ENCODE results near the gene TMEM201. TPM values are rescaled to one million over a fixed set of nuclear protein-coding genes. Genes with fewer than 3 reads are reported as not detected.

The TMEM201 gene
- total RNA-seq, 3 donors from 2014 or later (not counting 1 experiment from before 2014, with no cell fraction given): 7.3 to 10.2 (median 8.8) TPM

DNA sequence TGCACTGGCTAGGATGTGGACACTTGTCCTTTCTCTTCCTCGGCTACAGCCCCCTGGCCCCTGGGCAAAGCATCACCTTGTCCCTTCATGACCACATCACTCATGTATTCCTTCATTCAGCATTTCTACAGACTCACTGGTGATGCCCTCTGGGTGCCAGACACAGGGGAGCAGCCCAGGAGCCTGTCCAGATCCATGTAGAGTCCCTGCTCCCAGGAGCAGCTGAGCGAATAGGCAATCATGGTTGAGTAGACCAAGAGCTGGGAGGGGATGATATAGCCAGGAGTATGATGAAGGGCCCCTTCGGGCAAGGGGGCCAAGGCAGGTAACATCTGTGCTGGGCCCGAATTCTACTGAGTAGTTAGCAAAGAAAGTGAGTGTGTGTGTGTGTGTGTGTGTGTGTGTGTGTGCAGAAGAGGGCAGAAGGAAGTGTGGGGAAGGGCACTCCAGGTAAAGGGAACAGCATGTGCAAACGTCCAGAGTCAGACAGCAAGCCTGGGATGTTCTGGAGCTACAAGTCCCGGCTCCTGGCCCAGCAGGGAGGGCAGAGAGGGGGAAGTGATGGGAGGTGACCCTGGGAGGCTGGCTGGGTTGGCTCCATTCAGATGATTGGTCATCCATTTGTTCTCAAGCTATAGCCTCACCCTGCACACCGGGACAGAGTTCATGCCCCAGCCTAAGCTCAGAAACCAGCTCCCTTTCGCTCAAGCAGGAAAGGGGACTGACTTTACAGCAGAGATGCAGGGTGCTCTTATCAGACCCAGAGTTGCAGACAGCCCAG lies 41.8 kb downstream of the TMEM201 start:
- Histone ChIP-seq H3K9me3 (ENCODE audit: control insufficient read depth, insufficient read depth, low read length) (no peaks in the 10 kb centered on the region), H3K36me3 (ENCODE audit: control insufficient read depth, insufficient read depth, low read length) (peaks cover 3% of the 10 kb centered on the region), H3K27me3 (ENCODE audit: control insufficient read depth, insufficient read depth, low read length) (no peaks in the 10 kb centered on the region), H3K4me3 (ENCODE audit: low read length) (peak overlapping the region; percentile 70), H3K27ac (ENCODE audit: low read length) (peak overlapping the region; percentile 85), H3K4me1 (ENCODE audit: control insufficient read depth, insufficient read depth, low read length) (peaks cover 65% of the 10 kb centered on the region)
- Mint-ChIP-seq H3K36me3 (no peaks in the 10 kb centered on the region), H3K4me1 (peaks cover 61 to 64% of the 10 kb centered on the region in 2 donors), H3K9me3 (no peaks in the 10 kb centered on the region), H3K27ac (peak overlapping the region; percentile 87 to 99), H3K4me3 (peak overlapping the region; percentile 91), H3K27me3 (ENCODE audit: low read depth in 2 of 2) (no peaks in the 10 kb centered on the region)
- ATAC-seq: no peak
- DNase-seq: peak; percentile 28 to 61
- intact Hi-C loops (cut with micrococcal nuclease): no loop called here
- WGBS (ENCODE audit: insufficient coverage): 10% methylated on average over 8 of the region's 8 CpGs
- TF ChIP-seq CTCF (IDR thresholded peaks at IDR 0.05): no peak

GRCh38 chr1:9631613-9632012 lies 42.9 kb downstream of the TMEM201 start:
- H3K36me3 Mint-ChIP-seq: no peaks in the 10 kb centered on the region
- intact Hi-C loops (cut with micrococcal nuclease): no loop called here
- H3K27ac ChIP-seq (ENCODE audit: low read length): peak overlapping the region; percentile 18
- peaks cover 56% of the 10 kb centered on the region for H3K4me1 ChIP-seq (ENCODE audit: control insufficient read depth, insufficient read depth, low read length)
- no peaks in the 10 kb centered on the region for H3K27me3 Mint-ChIP-seq (ENCODE audit: low read depth in 2 of 2)
- H3K4me3 ChIP-seq (ENCODE audit: low read length): no peak overlapping the region
- ATAC-seq (no peak), DNase-seq (no peak)
- peaks cover 4% of the 10 kb centered on the region for H3K36me3 ChIP-seq (ENCODE audit: control insufficient read depth, insufficient read depth, low read length)
- H3K4me3 Mint-ChIP-seq: peak overlapping the region; percentile 75
- no peaks in the 10 kb centered on the region for H3K9me3 ChIP-seq (ENCODE audit: control insufficient read depth, insufficient read depth, low read length)
- no peak for TF ChIP-seq CTCF (IDR thresholded peaks at IDR 0.05)
- H3K27ac Mint-ChIP-seq: peak overlapping the region; percentile 87 to 99
- H3K27me3 ChIP-seq (ENCODE audit: control insufficient read depth, insufficient read depth, low read length): no peaks in the 10 kb centered on the region
- H3K4me1 Mint-ChIP-seq: peaks cover 56 to 60% of the 10 kb centered on the region in 2 donors
- no peaks in the 10 kb centered on the region for H3K9me3 Mint-ChIP-seq
- WGBS (ENCODE audit: insufficient coverage): 83% methylated on average over 3 of the region's 3 CpGs

- Mint-ChIP-seq H3K4me3 (no peak overlapping the region), H3K27me3 (ENCODE audit: low read depth in 2 of 2) (no peaks in the 10 kb centered on the region), H3K9me3 (no peaks in the 10 kb centered on the region), H3K36me3 (no peaks in the 10 kb centered on the region), H3K27ac (peak overlapping the region in 1 of 2 donors; percentile 45), H3K4me1 (peaks cover 42 to 45% of the 10 kb centered on the region in 2 donors)
- DNase-seq: no peak
- ATAC-seq: no peak
- Histone ChIP-seq H3K9me3 (ENCODE audit: control insufficient read depth, insufficient read depth, low read length) (no peaks in the 10 kb centered on the region), H3K36me3 (ENCODE audit: control insufficient read depth, insufficient read depth, low read length) (peaks cover 10% of the 10 kb centered on the region), H3K27ac (ENCODE audit: low read length) (no peak overlapping the region), H3K27me3 (ENCODE audit: control insufficient read depth, insufficient read depth, low read length) (no peaks in the 10 kb centered on the region), H3K4me3 (ENCODE audit: low read length) (no peak overlapping the region), H3K4me1 (ENCODE audit: control insufficient read depth, insufficient read depth, low read length) (peaks cover 42% of the 10 kb centered on the region)
- intact Hi-C loops (cut with micrococcal nuclease): no loop called here
- TF ChIP-seq CTCF (IDR thresholded peaks at IDR 0.05): no peak
- WGBS (ENCODE audit: insufficient coverage): 94% methylated on average over 5 of the region's 6 CpGs
Observed at GRCh38 chr1:9633493-9633892, 44.8 kb downstream of the TMEM201 start.
